HepG2 (cell line): ENCODE results near the gene MFRP. TPM values are rescaled to one million over a fixed set of nuclear protein-coding genes. Genes with fewer than 3 reads are reported as not detected.

Source experiments
- ATAC-seq: fragments of 200-7000 bp; cut with Tn5 transposase; 3 replicates; pipeline ENCODE4 v1.9.1; 2020; ENCODE audit warnings: mild to moderate bottlenecking, moderate library complexity
- BruUV-seq: library from RNA; stranded (reverse); fragments of 400-500 nt; replicated peaks from 2 replicates; lab custom pipeline; 2021; lab: Mats Ljungman, UMichigan
- CTCF ChIA-PET: fragments of 300-600 bp; formaldehyde crosslinking; extraction: SDS; loops from one replicate; lab custom pipeline; 2021; ENCODE audit warnings: low total read pairs, inconsistent platforms, low intra/inter-chr PET ratio; lab: Yijun Ruan, JAX
- POLR2A ChIA-PET: fragments of 350-600 bp; sonication (Branson Sonifier 250); formaldehyde crosslinking; loops from one replicate; lab custom pipeline; 2020; ENCODE audit warnings: antibody characterized with exemption, inconsistent platforms; lab: Yijun Ruan, JAX
- DNase-seq: peaks from one replicate; pipeline ENCODE4 v3.0.0-alpha.2; 2015; ENCODE audit warnings: low spot score
- FAIRE-seq: peaks from 3 replicates; lab custom pipeline; 2011; peaks lifted over from hg19 to GRCh38; lab: Jason Lieb, UNC
- H2AFZ ChIP-seq: one replicate; pipeline ENCODE4 v1.6.1; 2011; ENCODE audit warnings: low read length, inconsistent platforms
- H3K27ac ChIP-seq: fragments of 300-600 bp; 3 replicates; pipeline ENCODE4 v1.8.0; 2011; ENCODE audit warnings: mixed run types, mild to moderate bottlenecking, mixed read lengths, low read length, inconsistent platforms; ENCODE audit not compliant: insufficient read depth; ENCODE audit errors: extremely low read length
- H3K27me3 ChIP-seq, 2 experiments: fragments of 200-600 bp in 1 of 2; 2 replicates in 1 of 2; 3 replicates in 1 of 2; pipeline versions ENCODE4 v1.6.0 to v1.8.0; 2011; ENCODE audit warnings: low read length in 2 of 2, mild to moderate bottlenecking in 2 of 2, moderate library complexity in 2 of 2, inconsistent platforms in 1 of 2; ENCODE audit not compliant: insufficient read depth in 2 of 2, control insufficient read depth in 1 of 2
- H3K36me3 ChIP-seq, 2 experiments: fragments of 200-600 bp in 1 of 2; replicated peaks in 1 of 2; 2 replicates in 1 of 2; 3 replicates in 1 of 2; pipeline versions ENCODE4 v1.5.1 to v1.8.0; 2011; ENCODE audit warnings: low read length in 2 of 2, inconsistent platforms in 1 of 2; ENCODE audit not compliant: insufficient read depth in 2 of 2, control insufficient read depth in 1 of 2
- H3K4me1 ChIP-seq: 2 replicates; pipeline ENCODE4 v1.5.1; 2012; ENCODE audit warnings: low read length, inconsistent platforms; ENCODE audit not compliant: insufficient read depth
- H3K4me2 ChIP-seq: 2 replicates; pipeline ENCODE4 v1.6.0; 2011; ENCODE audit warnings: low read depth, low read length, inconsistent platforms
- H3K4me3 ChIP-seq, 3 experiments: fragments of 200-600 bp in 1 of 3; sonication (generic), shearing (Covaris generic) in 1 of 3; replicated peaks in 1 of 3; 2 replicates each; pipeline ENCODE4 v1.5.1; 2011 to 2016; ENCODE audit warnings: low read length in 3 of 3, inconsistent platforms in 2 of 3, low read depth in 2 of 3, mild to moderate bottlenecking in 2 of 3, control low read depth in 1 of 3, mixed read lengths in 1 of 3; ENCODE audit not compliant: insufficient read depth in 1 of 3
- H3K79me2 ChIP-seq: one replicate; pipeline ENCODE4 v1.6.1; 2011; ENCODE audit warnings: low read length, inconsistent platforms; ENCODE audit not compliant: insufficient read depth
- H3K9ac ChIP-seq: 2 replicates; pipeline ENCODE4 v1.6.0; 2011; ENCODE audit warnings: mild to moderate bottlenecking, low read depth, low read length, inconsistent platforms; ENCODE audit not compliant: insufficient read depth
- H3K9me3 ChIP-seq: 2 replicates; pipeline ENCODE4 v1.5.1; 2012; ENCODE audit warnings: mild to moderate bottlenecking, low read length
- H4K20me1 ChIP-seq: 2 replicates; pipeline ENCODE4 v1.6.0; 2011; ENCODE audit warnings: inconsistent platforms, mild to moderate bottlenecking, low read length, moderate library complexity; ENCODE audit not compliant: insufficient read depth
- ARHGAP35 ChIP-seq: sonication (generic); formaldehyde crosslinking; IDR thresholded peaks from 2 replicates; pipeline ENCODE4 v1.9.0; 2022; ENCODE audit warnings: mild to moderate bottlenecking, inconsistent platforms, moderate library complexity, missing genetic modification reagents, borderline replicate concordance
- BRD4 ChIP-seq: sonication (generic); formaldehyde crosslinking; IDR thresholded peaks from 2 replicates; pipeline ENCODE4 v1.4.0; 2020; ENCODE audit warnings: missing genetic modification reagents
- FOXC1 ChIP-seq: sonication (generic); formaldehyde crosslinking; IDR thresholded peaks from 2 replicates; pipeline ENCODE4 v1.8.0; 2022; ENCODE audit warnings: mild to moderate bottlenecking, missing genetic modification reagents, borderline replicate concordance
- GABPB1 ChIP-seq: IDR thresholded peaks from 2 replicates; pipeline ENCODE4 v1.6.1; 2016; ENCODE audit warnings: mild to moderate bottlenecking, missing genetic modification reagents, moderate library complexity, missing compliant biosample characterization
- GFI1 ChIP-seq: sonication (generic); formaldehyde crosslinking; IDR thresholded peaks from 2 replicates; pipeline ENCODE4 v1.5.0; 2020; ENCODE audit warnings: missing genetic modification reagents, mild to moderate bottlenecking, borderline replicate concordance
- HNRNPK ChIP-seq: fragments of 200-400 bp; formaldehyde crosslinking; IDR thresholded peaks from 2 replicates; pipeline ENCODE4 v1.6.1; 2018; ENCODE audit warnings: low read length, low read depth, moderate library complexity, mild to moderate bottlenecking; ENCODE audit not compliant: poor library complexity, severe bottlenecking
- SIX1 ChIP-seq: sonication (generic); formaldehyde crosslinking; IDR thresholded peaks from 2 replicates; pipeline ENCODE4 v1.4.0; 2020; ENCODE audit warnings: missing genetic modification reagents, borderline replicate concordance
- SP140L ChIP-seq: sonication (generic); formaldehyde crosslinking; IDR thresholded peaks from 2 replicates; pipeline ENCODE4 v1.4.0; 2020; ENCODE audit warnings: missing genetic modification reagents, borderline replicate concordance
- TARDBP ChIP-seq: sonication (generic); formaldehyde crosslinking; IDR thresholded peaks from 2 replicates; pipeline ENCODE4 v1.8.0; 2022; ENCODE audit warnings: mild to moderate bottlenecking, missing genetic modification reagents
- TOPORS ChIP-seq: sonication (generic); formaldehyde crosslinking; IDR thresholded peaks from 2 replicates; pipeline ENCODE4 v1.8.0; 2023; ENCODE audit warnings: mild to moderate bottlenecking, missing genetic modification reagents
- ZFY ChIP-seq: sonication (generic); formaldehyde crosslinking; IDR thresholded peaks from 2 replicates; pipeline ENCODE4 v1.4.0; 2020; ENCODE audit warnings: missing genetic modification reagents
- ZNF598 ChIP-seq: sonication (generic); formaldehyde crosslinking; IDR thresholded peaks from 2 replicates; pipeline ENCODE4 v1.5.1; 2020; ENCODE audit warnings: mild to moderate bottlenecking, missing genetic modification reagents, borderline replicate concordance
- ZNF775 ChIP-seq: sonication (generic); formaldehyde crosslinking; IDR thresholded peaks from 2 replicates; pipeline ENCODE4 v1.4.0; 2020; ENCODE audit warnings: missing genetic modification reagents, mild to moderate bottlenecking, moderate library complexity, borderline replicate concordance
- WGBS: methylation state at CpG from one replicate; pipeline ENCODE4 v1.1.6; 2017; ENCODE audit warnings: low lambda C conversion rate; 5-methylcytosine and 5-hydroxymethylcytosine counted together
- in situ Hi-C: cut with HindIII; loops from 2 replicates; pipeline ENCODE4 v1.10.0; 2017; ENCODE audit warnings: low pct_unique_long_range_greater_than_20kb; ENCODE audit not compliant: extremely low pct_ligation_motif_present
- intact Hi-C: fragments of 100-400 bp; cut with micrococcal nuclease; formaldehyde crosslinking; loops from one replicate; pipeline ENCODE4 v1.10.0; 2022; ENCODE audit not compliant: unreplicated experiment
- polyA plus RNA-seq, 8 experiments: library from polyadenylated mRNA; depleted of rRNA in 3 of 8; stranded (reverse) in 7 of 8; unstranded in 1 of 8; fragments of >200 nt; fragmentation: Illumina TruSeq in 4 of 8; extraction: Trizol in 4 of 8; gene quantifications; 2 replicates each; pipeline versions ENCODE4 v1.2.1 to v1.2.3, GENCODE V29; 2011 to 2016; ENCODE audit warnings: low read depth in 4 of 8, missing spikeins in 1 of 8, mixed read lengths in 1 of 8; ENCODE audit not compliant: insufficient read depth in 1 of 8
- total RNA-seq, 5 experiments: library from RNA; depleted of rRNA; stranded (reverse); fragments of >200 nt; fragmentation: Illumina TruSeq; extraction: Trizol; gene quantifications; 2 replicates each; pipeline ENCODE4 v1.2.3, GENCODE V29; 2016; ENCODE audit warnings: low read depth in 1 of 5
- TF ChIP-seq, protein P1 (sequence below): IDR thresholded peaks from 2 replicates; pipeline ENCODE4 v1.6.1; 2012; ENCODE audit warnings: inconsistent platforms
- TF ChIP-seq, protein P2 (sequence below): sonication (generic); formaldehyde crosslinking; IDR thresholded peaks from 2 replicates; pipeline ENCODE4 v1.4.0; 2020; ENCODE audit warnings: missing genetic modification reagents
- TF ChIP-seq, protein P3 (sequence below): sonication (generic); formaldehyde crosslinking; conservative IDR thresholded peaks from 2 replicates; pipeline ENCODE4 v1.4.0; 2020; ENCODE audit warnings: mild to moderate bottlenecking, missing genetic modification reagents, moderate library complexity

MFRP gene
- total and polyA plus RNA-seq, 2 of the 13 experiments (the other 11 are each of a cell fraction or from before 2014, with no cell fraction given) = not detected

DNA sequence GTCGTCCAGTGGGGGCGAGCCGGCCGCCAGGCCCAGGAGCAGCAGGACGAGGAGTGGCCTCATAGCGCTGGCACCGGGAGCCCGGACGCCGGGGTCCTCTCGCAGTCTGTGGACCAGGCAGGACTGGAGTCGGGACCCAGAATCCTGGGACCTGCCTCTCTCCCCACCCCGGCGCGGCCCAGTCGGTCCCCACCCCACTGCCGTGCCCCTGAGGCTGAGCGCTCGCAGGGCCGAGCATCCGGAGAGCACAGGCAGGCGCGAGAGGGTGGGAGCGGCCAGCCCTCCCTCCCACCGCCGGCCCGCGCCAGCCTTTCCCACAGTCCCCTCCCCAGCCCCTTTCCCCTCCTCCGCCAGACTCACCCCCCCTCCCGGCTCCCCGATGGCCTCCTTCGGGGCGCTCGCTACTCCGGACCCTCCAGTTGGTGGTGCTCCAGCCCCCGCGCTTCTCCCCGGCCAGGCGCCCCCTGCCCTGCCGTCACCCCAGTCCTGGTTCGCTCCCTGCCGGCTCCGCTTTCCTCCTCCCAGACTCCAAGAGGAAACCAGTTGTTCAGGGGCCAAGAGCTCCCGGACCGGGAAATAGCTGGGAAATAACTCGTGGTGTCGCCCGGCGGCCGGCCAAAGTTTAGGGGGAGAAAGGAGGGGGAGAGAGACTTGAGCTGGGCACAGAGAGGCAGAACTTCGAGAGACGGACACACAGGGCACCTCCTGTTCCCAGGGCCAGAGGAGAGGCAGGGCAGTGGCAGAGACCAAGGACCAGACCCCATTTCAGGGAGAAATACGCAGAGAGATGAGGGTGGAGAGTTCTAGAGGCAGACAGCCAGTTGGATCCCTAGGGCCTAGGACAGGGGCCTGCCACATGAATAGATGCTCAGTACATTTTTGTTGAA is 5.9 kb downstream of the MFRP start, which contains the start of gene C1QTNF5:
Gene C1QTNF5 (minus strand): TSS at position 549 of the 887 bp plus-strand sequence. CDS start 486 bp downstream, at position 63.
- peak within 1 kb of the TSS; percentile 84 for H3K4me2 ChIP-seq
- H3K27ac ChIP-seq = no peak within 1 kb of the TSS
- ATAC-seq = peak; percentile 32
- H3K4me3 ChIP-seq = peak within 1 kb of the TSS; percentile 57 to 79 (median 62)
- H3K9ac ChIP-seq = peak within 1 kb of the TSS; percentile 57
- peaks cover 2 to 48% of the 10 kb centered on the region in 2 experiments; a peak in 4 of 5 replicates for H3K27me3 ChIP-seq
- H2AFZ ChIP-seq = no peak within 1 kb of the TSS
- H3K79me2 ChIP-seq = peaks cover 14% of the 10 kb centered on the region
- H3K36me3 ChIP-seq = peaks cover 8 to 14% of the 10 kb centered on the region in 2 experiments; a peak in 4 of 5 replicates
- H3K9me3 ChIP-seq = no peaks in the 10 kb centered on the region
- ChIA-PET POLR2A (interaction anchor here (0.6 to 3.2 kb wide), 8 partner anchors 10 to 219 kb away, joined by 3 to 31 read pairs (median 4); partner anchors contain the start of genes CBL, HINFP and USP2), CTCF (interaction anchor here (1.0 to 1.6 kb wide), 3 partner anchors 30 to 36 kb away, joined by 3 to 12 read pairs (median 3); no protein-coding TSS in a partner anchor)
- intact Hi-C loops = no loop called here
- DNase-seq = no peak
- no peak for FAIRE-seq
- H4K20me1 ChIP-seq = peaks cover 4% of the 10 kb centered on the region; the same call in 1 of the 2 replicates
- 4% methylated on average over 22 of the region's 53 CpGs for WGBS
- no TSS peak for BruUV-seq
- H3K4me1 ChIP-seq = peaks cover 45% of the 10 kb centered on the region
- in situ Hi-C loops = no loop called here
- TF ChIP-seq BRD4 (no peak), SIX1 (CRISPR knock-in tag) (no peak), ZNF598 (no peak), ZNF775 (no peak), GABPB1 (peak; percentile 31; the same call in 1 of the 2 replicates), FOXC1 (0 out of 2 replicates have a peak, but pooled peaks have one; percentile 41), GFI1 (CRISPR knock-in tag) (no peak), TARDBP (CRISPR knock-in tag) (no peak), ARHGAP35 (CRISPR knock-in tag) (no peak), TOPORS (CRISPR knock-in tag) (no peak), ZFY (CRISPR knock-in tag) (0 out of 2 replicates have a peak, but pooled peaks have one; percentile 44), HNRNPK (peak; percentile 87), SP140L (no peak)
- TF ChIP-seq, protein P1, sequence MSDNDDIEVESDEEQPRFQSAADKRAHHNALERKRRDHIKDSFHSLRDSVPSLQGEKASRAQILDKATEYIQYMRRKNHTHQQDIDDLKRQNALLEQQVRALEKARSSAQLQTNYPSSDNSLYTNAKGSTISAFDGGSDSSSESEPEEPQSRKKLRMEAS = no peak
- TF ChIP-seq, protein P2, sequence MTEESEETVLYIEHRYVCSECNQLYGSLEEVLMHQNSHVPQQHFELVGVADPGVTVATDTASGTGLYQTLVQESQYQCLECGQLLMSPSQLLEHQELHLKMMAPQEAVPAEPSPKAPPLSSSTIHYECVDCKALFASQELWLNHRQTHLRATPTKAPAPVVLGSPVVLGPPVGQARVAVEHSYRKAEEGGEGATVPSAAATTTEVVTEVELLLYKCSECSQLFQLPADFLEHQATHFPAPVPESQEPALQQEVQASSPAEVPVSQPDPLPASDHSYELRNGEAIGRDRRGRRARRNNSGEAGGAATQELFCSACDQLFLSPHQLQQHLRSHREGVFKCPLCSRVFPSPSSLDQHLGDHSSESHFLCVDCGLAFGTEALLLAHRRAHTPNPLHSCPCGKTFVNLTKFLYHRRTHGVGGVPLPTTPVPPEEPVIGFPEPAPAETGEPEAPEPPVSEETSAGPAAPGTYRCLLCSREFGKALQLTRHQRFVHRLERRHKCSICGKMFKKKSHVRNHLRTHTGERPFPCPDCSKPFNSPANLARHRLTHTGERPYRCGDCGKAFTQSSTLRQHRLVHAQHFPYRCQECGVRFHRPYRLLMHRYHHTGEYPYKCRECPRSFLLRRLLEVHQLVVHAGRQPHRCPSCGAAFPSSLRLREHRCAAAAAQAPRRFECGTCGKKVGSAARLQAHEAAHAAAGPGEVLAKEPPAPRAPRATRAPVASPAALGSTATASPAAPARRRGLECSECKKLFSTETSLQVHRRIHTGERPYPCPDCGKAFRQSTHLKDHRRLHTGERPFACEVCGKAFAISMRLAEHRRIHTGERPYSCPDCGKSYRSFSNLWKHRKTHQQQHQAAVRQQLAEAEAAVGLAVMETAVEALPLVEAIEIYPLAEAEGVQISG (CRISPR knock-in tag) = no peak
- TF ChIP-seq, protein P3, sequence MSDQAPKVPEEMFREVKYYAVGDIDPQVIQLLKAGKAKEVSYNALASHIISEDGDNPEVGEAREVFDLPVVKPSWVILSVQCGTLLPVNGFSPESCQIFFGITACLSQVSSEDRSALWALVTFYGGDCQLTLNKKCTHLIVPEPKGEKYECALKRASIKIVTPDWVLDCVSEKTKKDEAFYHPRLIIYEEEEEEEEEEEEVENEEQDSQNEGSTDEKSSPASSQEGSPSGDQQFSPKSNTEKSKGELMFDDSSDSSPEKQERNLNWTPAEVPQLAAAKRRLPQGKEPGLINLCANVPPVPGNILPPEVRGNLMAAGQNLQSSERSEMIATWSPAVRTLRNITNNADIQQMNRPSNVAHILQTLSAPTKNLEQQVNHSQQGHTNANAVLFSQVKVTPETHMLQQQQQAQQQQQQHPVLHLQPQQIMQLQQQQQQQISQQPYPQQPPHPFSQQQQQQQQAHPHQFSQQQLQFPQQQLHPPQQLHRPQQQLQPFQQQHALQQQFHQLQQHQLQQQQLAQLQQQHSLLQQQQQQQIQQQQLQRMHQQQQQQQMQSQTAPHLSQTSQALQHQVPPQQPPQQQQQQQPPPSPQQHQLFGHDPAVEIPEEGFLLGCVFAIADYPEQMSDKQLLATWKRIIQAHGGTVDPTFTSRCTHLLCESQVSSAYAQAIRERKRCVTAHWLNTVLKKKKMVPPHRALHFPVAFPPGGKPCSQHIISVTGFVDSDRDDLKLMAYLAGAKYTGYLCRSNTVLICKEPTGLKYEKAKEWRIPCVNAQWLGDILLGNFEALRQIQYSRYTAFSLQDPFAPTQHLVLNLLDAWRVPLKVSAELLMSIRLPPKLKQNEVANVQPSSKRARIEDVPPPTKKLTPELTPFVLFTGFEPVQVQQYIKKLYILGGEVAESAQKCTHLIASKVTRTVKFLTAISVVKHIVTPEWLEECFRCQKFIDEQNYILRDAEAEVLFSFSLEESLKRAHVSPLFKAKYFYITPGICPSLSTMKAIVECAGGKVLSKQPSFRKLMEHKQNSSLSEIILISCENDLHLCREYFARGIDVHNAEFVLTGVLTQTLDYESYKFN = no peak
